HEK293 (cell line): ENCODE measurements around the gene ADGB.

Experiments used
- CTCF ChIA-PET: fragments of 350-600 bp; formaldehyde crosslinking; extraction: SDS; loops from one replicate; lab custom pipeline; 2021; ENCODE audit warnings: antibody characterized with exemption; lab: Yijun Ruan, JAX
- POLR2A ChIA-PET: fragments of 300-600 bp; formaldehyde crosslinking; extraction: SDS; loops from one replicate; lab custom pipeline; 2020; ENCODE audit warnings: antibody characterized with exemption, inconsistent platforms; lab: Yijun Ruan, JAX
- H3K27ac ChIP-seq: fragments of 200-500 bp; sonication (Bioruptor generic); 2 replicates; pipeline ENCODE4 v1.5.1; 2014; ENCODE audit warnings: low read depth, low read length, control low read depth, inconsistent platforms; ENCODE audit errors: extremely low read depth
- H3K36me3 ChIP-seq, 2 experiments: fragments of 200-500 bp in 1 of 2; sonication (Bioruptor generic) in 1 of 2; 1 replicate in 1 of 2; 2 replicates in 1 of 2; pipeline ENCODE4 v1.5.1; 2014 to 2017; ENCODE audit warnings: inconsistent platforms in 2 of 2, low read length in 2 of 2; ENCODE audit not compliant: control insufficient read depth in 2 of 2, insufficient read depth in 1 of 2
- H3K4me1 ChIP-seq: fragments of 200-500 bp; sonication (Bioruptor generic); 2 replicates; pipeline ENCODE4 v1.5.1; 2014; ENCODE audit warnings: mild to moderate bottlenecking, low read length, inconsistent platforms; ENCODE audit not compliant: control insufficient read depth, insufficient read depth
- H3K4me3 ChIP-seq: 2 replicates; pipeline ENCODE4 v1.5.1; 2011; ENCODE audit warnings: low read depth, mild to moderate bottlenecking, control low read depth, low read length, moderate library complexity
- H3K9me3 ChIP-seq: fragments of 200-500 bp; sonication (Bioruptor generic); 2 replicates; pipeline ENCODE4 v1.5.1; 2014; ENCODE audit warnings: low read depth, low read length, inconsistent platforms; ENCODE audit not compliant: control insufficient read depth, insufficient read depth
- GFI1B ChIP-seq: fragments of 450-650 bp; formaldehyde crosslinking; IDR thresholded peaks from 2 replicates; pipeline ENCODE4 v1.5.1; 2016; ENCODE audit warnings: missing biosample characterization, missing genetic modification characterization
- GLI2 ChIP-seq: fragments of 450-650 bp; formaldehyde crosslinking; IDR thresholded peaks from 2 replicates; pipeline ENCODE4; 2017; ENCODE audit warnings: missing biosample characterization, missing genetic modification characterization, low read depth, borderline replicate concordance
- KLF10 ChIP-seq: fragments of 450-650 bp; IDR thresholded peaks from 2 replicates; pipeline ENCODE4 v1.5.1; 2018; ENCODE audit warnings: missing biosample characterization, mild to moderate bottlenecking, missing genetic modification characterization
- KLF7 ChIP-seq: fragments of 450-650 bp; formaldehyde crosslinking; IDR thresholded peaks from 2 replicates; pipeline ENCODE4 v1.5.1; 2016; ENCODE audit warnings: missing biosample characterization, missing genetic modification characterization, borderline replicate concordance
- OVOL3 ChIP-seq: fragments of 450-650 bp; formaldehyde crosslinking; IDR thresholded peaks from 2 replicates; pipeline ENCODE4 v1.5.1; 2016; ENCODE audit warnings: missing biosample characterization, missing genetic modification characterization
- PBX3 ChIP-seq: sonication (generic); formaldehyde crosslinking; IDR thresholded peaks from 2 replicates; pipeline ENCODE4 v1.8.1; 2022; ENCODE audit warnings: mild to moderate bottlenecking, moderate library complexity, missing genetic modification reagents
- PRDM4 ChIP-seq: fragments of 450-650 bp; formaldehyde crosslinking; IDR thresholded peaks from 2 replicates; pipeline ENCODE4 v1.5.1; 2017; ENCODE audit warnings: missing biosample characterization, missing genetic modification characterization
- PRDM6 ChIP-seq: fragments of 450-650 bp; formaldehyde crosslinking; IDR thresholded peaks from 2 replicates; pipeline ENCODE4 v1.5.1; 2017; ENCODE audit warnings: missing biosample characterization, missing genetic modification characterization
- SCRT2 ChIP-seq: fragments of 450-650 bp; formaldehyde crosslinking; IDR thresholded peaks from 2 replicates; pipeline ENCODE4 v1.5.1; 2016; ENCODE audit warnings: missing biosample characterization, missing genetic modification characterization
- TRIM28 ChIP-seq: IDR thresholded peaks from 2 replicates; pipeline ENCODE4 v1.6.1; 2011; ENCODE audit warnings: low read length, control low read depth, borderline replicate concordance
- ZBTB20 ChIP-seq: fragments of 450-650 bp; formaldehyde crosslinking; IDR thresholded peaks from 2 replicates; pipeline ENCODE4 v1.5.1; 2016; ENCODE audit warnings: missing biosample characterization, missing genetic modification characterization
- ZBTB8A ChIP-seq: fragments of 450-650 bp; formaldehyde crosslinking; IDR thresholded peaks from 2 replicates; pipeline ENCODE4 v1.5.1; 2016; ENCODE audit warnings: missing biosample characterization, missing genetic modification characterization
- ZNF175 ChIP-seq: fragments of 450-650 bp; formaldehyde crosslinking; IDR thresholded peaks from 2 replicates; pipeline ENCODE4 v1.5.1; 2016; ENCODE audit warnings: missing biosample characterization, missing genetic modification characterization
- ZNF18 ChIP-seq: fragments of 450-650 bp; formaldehyde crosslinking; IDR thresholded peaks from 2 replicates; pipeline ENCODE4 v1.5.1; 2016; ENCODE audit warnings: missing biosample characterization, missing genetic modification characterization
- ZNF391 ChIP-seq: fragments of 450-650 bp; formaldehyde crosslinking; IDR thresholded peaks from 2 replicates; pipeline ENCODE4 v1.5.1; 2016; ENCODE audit warnings: low read depth, missing biosample characterization, missing genetic modification characterization, borderline replicate concordance
- ZNF513 ChIP-seq: fragments of 450-650 bp; IDR thresholded peaks from 2 replicates; pipeline ENCODE4 v1.5.1; 2018; ENCODE audit warnings: missing biosample characterization, missing genetic modification characterization
- ZNF530 ChIP-seq: fragments of 450-650 bp; formaldehyde crosslinking; IDR thresholded peaks from 2 replicates; pipeline ENCODE4 v1.5.1; 2016; ENCODE audit warnings: low read depth, missing biosample characterization, missing genetic modification characterization
- ZNF777 ChIP-seq: fragments of 450-650 bp; formaldehyde crosslinking; IDR thresholded peaks from 2 replicates; pipeline ENCODE4 v1.5.1; 2017; ENCODE audit warnings: missing biosample characterization, missing genetic modification characterization, borderline replicate concordance
- ZNF785 ChIP-seq: fragments of 450-650 bp; formaldehyde crosslinking; IDR thresholded peaks from 2 replicates; pipeline ENCODE4 v1.5.1; 2016; ENCODE audit warnings: missing biosample characterization, missing genetic modification characterization
- ZSCAN5A ChIP-seq: fragments of 450-650 bp; formaldehyde crosslinking; IDR thresholded peaks from 2 replicates; pipeline ENCODE4 v1.5.1; 2016; ENCODE audit warnings: missing biosample characterization, missing genetic modification characterization

Gene ADGB

GRCh38 chr6:146595972-146596731 is 2.6 kb upstream of the ADGB start (continued):
- no peak for TF ChIP-seq PRDM4 (tag by site-specific recombination)
- TF ChIP-seq KLF7: no peak
- TF ChIP-seq PBX3 (CRISPR knock-in tag): no peak

GRCh38 chr6:146601352-146601751 is 2.6 kb downstream of the ADGB start:
- H3K9me3 ChIP-seq: no peaks in the 10 kb centered on the region
- no peaks in the 10 kb centered on the region for H3K4me1 ChIP-seq
- no peak overlapping the region for H3K4me3 ChIP-seq
- no peaks in the 10 kb centered on the region for H3K36me3 ChIP-seq
- H3K27ac ChIP-seq: no peak overlapping the region
- TF ChIP-seq ZBTB20 (tag by site-specific recombination) (no peak), ZNF785 (tag by site-specific recombination) (no peak), TRIM28 (no peak), ZNF530 (tag by site-specific recombination) (no peak), ZNF18 (tag by site-specific recombination) (no peak), GFI1B (tag by site-specific recombination) (no peak), GLI2 (tag by site-specific recombination) (no peak), ZNF513 (tag by site-specific recombination) (no peak), ZSCAN5A (tag by site-specific recombination) (no peak), SCRT2 (tag by site-specific recombination) (no peak), PRDM6 (tag by site-specific recombination) (no peak), KLF10 (tag by site-specific recombination) (no peak), OVOL3 (tag by site-specific recombination) (no peak), ZBTB8A (tag by site-specific recombination) (no peak), ZNF175 (no peak), ZNF391 (tag by site-specific recombination) (no peak), ZNF777 (tag by site-specific recombination) (no peak)
- TF ChIP-seq, all 188 proteins: peak for 0
- ChIA-PET CTCF (interaction anchor here (0.7 kb wide), 1 partner anchor 388 kb away, joined by 4 read pairs; no protein-coding TSS in a partner anchor), POLR2A (no interaction called here)
